Brain microvascular endothelial cell (primary cell): ENCODE measurements around the gene GAB1.
A peak's percentile ranks its signal among the peaks of the same experiment; 100 is the strongest.

ENCODE experiments used
- DNase-seq: peaks from one replicate; pipeline ENCODE4 v3.0.0-alpha.2; 2020
- H3K27ac ChIP-seq: fragments of 250-450 bp; sonication (Bioruptor Pico); 2 replicates; pipeline ENCODE4 v1.5.1; 2020; ENCODE audit warnings: mild to moderate bottlenecking, moderate library complexity
- H3K27me3 ChIP-seq: fragments of 250-450 bp; sonication (Bioruptor Pico); replicated peaks from 2 replicates; pipeline ENCODE4 v1.5.1; 2020; ENCODE audit warnings: mild to moderate bottlenecking
- H3K36me3 ChIP-seq: fragments of 250-450 bp; sonication (Bioruptor Pico); replicated peaks from 2 replicates; pipeline ENCODE4 v1.5.1; 2020; ENCODE audit warnings: mild to moderate bottlenecking
- H3K4me3 ChIP-seq: 2 replicates; pipeline ENCODE4 v1.5.1; 2011; ENCODE audit warnings: low read depth, mild to moderate bottlenecking, control low read depth, low read length, moderate library complexity
- CTCF ChIP-seq: IDR thresholded peaks from 2 replicates; pipeline ENCODE4 v1.5.1; 2011; ENCODE audit warnings: low read depth, mild to moderate bottlenecking, moderate library complexity, low read length, control low read depth, inconsistent platforms; ENCODE audit errors: missing control alignments
- in situ Hi-C: cut with HindIII; loops from 2 replicates; pipeline ENCODE4 v1.10.0; 2017; ENCODE audit warnings: low sequenced_read_pairs, low pct_ligation_motif_present

The GAB1 gene

GRCh38 chr4:143357161-143357845 lies 20.6 kb downstream of the GAB1 start:
- Histone ChIP-seq H3K36me3 (no peaks in the 10 kb centered on the region), H3K27me3 (no peaks in the 10 kb centered on the region), H3K27ac (no peak overlapping the region), H3K4me3 (no peak overlapping the region)
- in situ Hi-C loops, result no loop called here
- DNase-seq, result no peak
- no peak for TF ChIP-seq CTCF

- no peaks in the 10 kb centered on the region for H3K36me3 ChIP-seq
- no peak for TF ChIP-seq CTCF
- no peak overlapping the region for H3K4me3 ChIP-seq
- H3K27me3 ChIP-seq, result no peaks in the 10 kb centered on the region
- no peak for DNase-seq
- in situ Hi-C loops, result no loop called here
- H3K27ac ChIP-seq, result peak overlapping the region; percentile 53
Observed at GRCh38 chr4:143358419-143358818, 21.7 kb downstream of the GAB1 start.

GRCh38 chr4:143358923-143359643 lies 22.4 kb downstream of the GAB1 start:
- Histone ChIP-seq H3K27ac (peak overlapping the region; percentile 53), H3K27me3 (no peaks in the 10 kb centered on the region), H3K36me3 (no peaks in the 10 kb centered on the region), H3K4me3 (no peak overlapping the region)
- in situ Hi-C loops, result no loop called here
- peak; percentile 65 for DNase-seq
- TF ChIP-seq CTCF, result no peak

GRCh38 chr4:143359644-143360193 lies 23.0 kb downstream of the GAB1 start:
- H3K27me3 ChIP-seq, result no peaks in the 10 kb centered on the region
- no peaks in the 10 kb centered on the region for H3K36me3 ChIP-seq
- no peak for DNase-seq
- no peak for TF ChIP-seq CTCF
- H3K4me3 ChIP-seq, result no peak overlapping the region
- in situ Hi-C loops, result no loop called here
- H3K27ac ChIP-seq, result peak overlapping the region; percentile 53

- no peak overlapping the region for H3K4me3 ChIP-seq
- H3K27ac ChIP-seq, result peak overlapping the region; percentile 11
- TF ChIP-seq CTCF, result no peak
- H3K36me3 ChIP-seq, result no peaks in the 10 kb centered on the region
- DNase-seq, result no peak
- no peaks in the 10 kb centered on the region for H3K27me3 ChIP-seq
- in situ Hi-C loops, result no loop called here
Observed at GRCh38 chr4:143360838-143361625, 24.4 kb downstream of the GAB1 start.
